Skeletal muscle cell (primary cell): ENCODE results near the gene ADAMTS15.

Experiments used
- DNase-seq: peaks from one replicate; pipeline ENCODE4 v3.0.0-alpha.2; 2010; ENCODE audit warnings: low read depth
- H3K4me3 ChIP-seq: 2 replicates; pipeline ENCODE4 v1.5.1; 2011; ENCODE audit warnings: low read depth, mild to moderate bottlenecking, control low read depth, low read length, moderate library complexity

Gene ADAMTS15

GRCh38 chr11:130490682-130491449 lies 42.4 kb downstream of the ADAMTS15 start:
- no peak overlapping the region for H3K4me3 ChIP-seq
- no peak for DNase-seq

GRCh38 chr11:130498181-130498580 lies 49.7 kb downstream of the ADAMTS15 start:
- DNase-seq: no peak
- no peak overlapping the region for H3K4me3 ChIP-seq

- no peak for DNase-seq
- H3K4me3 ChIP-seq: no peak overlapping the region
Measured at GRCh38 chr11:130499828-130500227, 51.4 kb downstream of the ADAMTS15 start.

GRCh38 chr11:130504317-130504716 lies 55.9 kb downstream of the ADAMTS15 start:
- no peak overlapping the region for H3K4me3 ChIP-seq
- DNase-seq: no peak

GRCh38 chr11:130508913-130509312 lies 60.5 kb downstream of the ADAMTS15 start:
- H3K4me3 ChIP-seq: no peak overlapping the region
- no peak for DNase-seq

GRCh38 chr11:130509942-130510341 lies 61.5 kb downstream of the ADAMTS15 start:
- no peak overlapping the region for H3K4me3 ChIP-seq
- DNase-seq: no peak

GRCh38 chr11:130510407-130511006 lies 62.1 kb downstream of the ADAMTS15 start:
- H3K4me3 ChIP-seq: no peak overlapping the region
- DNase-seq: no peak

- DNase-seq: no peak
- H3K4me3 ChIP-seq: no peak overlapping the region
Measured at GRCh38 chr11:130511765-130512164, 63.3 kb downstream of the ADAMTS15 start.

- no peak for DNase-seq
- H3K4me3 ChIP-seq: no peak overlapping the region
Measured at GRCh38 chr11:130512662-130513061, 64.2 kb downstream of the ADAMTS15 start.

GRCh38 chr11:130513132-130513531 lies 64.7 kb downstream of the ADAMTS15 start:
- no peak for DNase-seq
- no peak overlapping the region for H3K4me3 ChIP-seq

GRCh38 chr11:130514316-130514715 lies 65.9 kb downstream of the ADAMTS15 start:
- peak; percentile 39 for DNase-seq
- H3K4me3 ChIP-seq: no peak overlapping the region

GRCh38 chr11:130514851-130515250 lies 66.4 kb downstream of the ADAMTS15 start:
- DNase-seq: no peak
- H3K4me3 ChIP-seq: no peak overlapping the region

GRCh38 chr11:130515829-130516553 lies 67.5 kb downstream of the ADAMTS15 start:
- H3K4me3 ChIP-seq: no peak overlapping the region

GRCh38 chr11:130516554-130517505 lies 68.4 kb downstream of the ADAMTS15 start:
- DNase-seq: no peak
- no peak overlapping the region for H3K4me3 ChIP-seq

More at GRCh38 chr11:130515829-130516553, 67.5 kb downstream of the ADAMTS15 start:
- DNase-seq: no peak

GRCh38 chr11:130518164-130518680 lies 69.8 kb downstream of the ADAMTS15 start:
- H3K4me3 ChIP-seq: no peak overlapping the region
- DNase-seq: no peak

GRCh38 chr11:130519128-130519932 lies 70.9 kb downstream of the ADAMTS15 start:
- H3K4me3 ChIP-seq: no peak overlapping the region
- no peak for DNase-seq

- H3K4me3 ChIP-seq: no peak overlapping the region
- DNase-seq: no peak
Measured at GRCh38 chr11:130520271-130520671, 71.8 kb downstream of the ADAMTS15 start.

GRCh38 chr11:130522284-130522961 lies 74.0 kb downstream of the ADAMTS15 start:
- no peak overlapping the region for H3K4me3 ChIP-seq
- DNase-seq: peak; percentile 86
